K562 (cell line): Measurements from ENCODE around the gene LPIN3. TPM values are rescaled to one million over a fixed set of nuclear protein-coding genes. Genes with fewer than 3 reads are reported as not detected.
A peak's percentile ranks its signal among the peaks of the same experiment; 100 is the strongest.

Experiments used
- CREB1 ChIP-seq, 2 experiments: sonication (generic) in 1 of 2; formaldehyde crosslinking in 1 of 2; IDR thresholded peaks; 2 replicates each; pipeline versions ENCODE4 v1.6.1 to v1.8.0; 2012 to 2022; ENCODE audit warnings: inconsistent platforms in 1 of 2, mild to moderate bottlenecking in 1 of 2, missing genetic modification reagents in 1 of 2, moderate library complexity in 1 of 2
- DMBX1 ChIP-seq: fragments of 250-450 bp; sonication (Bioruptor Pico); IDR thresholded peaks from 2 replicates; pipeline ENCODE4 v1.8.0; 2022; ENCODE audit warnings: inconsistent platforms, mild to moderate bottlenecking, moderate library complexity, borderline replicate concordance
- ELF1 ChIP-seq: fragments of 200-800 bp; sonication (Bioruptor generic); IDR thresholded peaks from 2 replicates; pipeline ENCODE4 v1.6.1; 2016; ENCODE audit warnings: missing genetic modification characterization, missing compliant biosample characterization
- FOSL1 ChIP-seq: fragments of 200-800 bp; sonication (Bioruptor generic); conservative IDR thresholded peaks from 2 replicates; pipeline ENCODE4 v1.6.1; 2016; ENCODE audit warnings: missing genetic modification characterization, missing compliant biosample characterization
- IRF2 ChIP-seq: sonication (generic); formaldehyde crosslinking; IDR thresholded peaks from 2 replicates; pipeline ENCODE4 v1.8.1; 2022; ENCODE audit warnings: mild to moderate bottlenecking, missing genetic modification reagents
- MBD2 ChIP-seq: sonication (generic); IDR thresholded peaks from 2 replicates; pipeline ENCODE4 v1.6.1; 2016; ENCODE audit warnings: low read depth, borderline replicate concordance
- POLR2AphosphoS5 ChIP-seq: IDR thresholded peaks from 2 replicates; pipeline ENCODE4 v1.6.1; 2011; ENCODE audit warnings: mild to moderate bottlenecking, low read depth, low read length, moderate library complexity; ENCODE audit not compliant: control insufficient read depth, insufficient read depth
- RBM25 ChIP-seq: fragments of 200-400 bp; formaldehyde crosslinking; IDR thresholded peaks from 2 replicates; pipeline ENCODE4 v1.6.1; 2018; ENCODE audit warnings: low read length, low read depth, moderate library complexity; ENCODE audit not compliant: severe bottlenecking
- RFX1 ChIP-seq: fragments of 450-650 bp; IDR thresholded peaks from 2 replicates; pipeline ENCODE4 v1.6.1; 2016; ENCODE audit warnings: mild to moderate bottlenecking, moderate library complexity
- SRF ChIP-seq, 2 experiments: fragments of 250-450, 450-650 bp in 1 of 2; sonication (Bioruptor Pico) in 1 of 2; sonication (generic) in 1 of 2; formaldehyde crosslinking; IDR thresholded peaks; 2 replicates each; pipeline versions ENCODE4 v1.5.0 to v1.5.1; 2020 to 2022; ENCODE audit warnings: mild to moderate bottlenecking in 1 of 2, missing genetic modification reagents in 1 of 2
- ZFX ChIP-seq: sonication (generic); formaldehyde crosslinking; IDR thresholded peaks from 2 replicates; pipeline ENCODE4 v1.8.0; 2022; ENCODE audit warnings: mild to moderate bottlenecking, missing genetic modification reagents, moderate library complexity
- ZNF197 ChIP-seq: fragments of 200-800 bp; sonication (Bioruptor generic); IDR thresholded peaks from 2 replicates; pipeline ENCODE4 v1.6.1; 2016; ENCODE audit warnings: low read depth, missing genetic modification characterization, missing compliant biosample characterization
- polyA plus RNA-seq, 8 experiments: library from polyadenylated mRNA; depleted of rRNA in 4 of 8; stranded (reverse) in 5 of 8; unstranded in 3 of 8; fragments of >200 nt; fragmentation: Nextera tagmentation in 2 of 8; fragmentation: Illumina TruSeq in 1 of 8; extraction: Ambion mirVana in 2 of 8; extraction: Trizol in 1 of 8; gene quantifications; 2 replicates each; pipeline versions ENCODE4 v1.2.1 to v1.2.3, GENCODE V29; 2011 to 2014; ENCODE audit warnings: inconsistent platforms in 1 of 8, missing spikeins in 1 of 8
- total RNA-seq, 7 experiments: library from RNA; depleted of rRNA in 6 of 7; stranded (reverse); fragments of >200 nt in 6 of 7; fragmentation: Illumina TruSeq in 2 of 7; extraction: Trizol in 2 of 7; gene quantifications; 2 replicates each; pipeline versions ENCODE4 v1.2.1 to v1.2.3, GENCODE V29; 2011 to 2021; ENCODE audit warnings: low replicate concordance in 1 of 7
- TF ChIP-seq, protein P1 (sequence below), 2 experiments: fragments of 450-650 bp in 1 of 2; sonication (generic) in 1 of 2; formaldehyde crosslinking in 1 of 2; IDR thresholded peaks; 2 replicates each; pipeline versions ENCODE4 v1.7.1 to v1.9.0; 2016 to 2022; ENCODE audit warnings: inconsistent platforms in 1 of 2, mild to moderate bottlenecking in 1 of 2, missing genetic modification reagents in 1 of 2
- TF ChIP-seq, protein P2 (sequence below): fragments of 250-450 bp; sonication (Bioruptor Pico); IDR thresholded peaks from 2 replicates; pipeline ENCODE4 v1.5.0; 2021
- TF ChIP-seq, protein P3 (sequence below): IDR thresholded peaks from 2 replicates; pipeline ENCODE4 v1.6.1; 2014; ENCODE audit warnings: antibody characterized with exemption

The LPIN3 gene
- total and polyA plus RNA-seq, 9 of the 15 experiments (the other 6 are each of a cell fraction or from before 2014, with no cell fraction given), result 2.2 to 10.4 (median 5.9) TPM

DNA sequence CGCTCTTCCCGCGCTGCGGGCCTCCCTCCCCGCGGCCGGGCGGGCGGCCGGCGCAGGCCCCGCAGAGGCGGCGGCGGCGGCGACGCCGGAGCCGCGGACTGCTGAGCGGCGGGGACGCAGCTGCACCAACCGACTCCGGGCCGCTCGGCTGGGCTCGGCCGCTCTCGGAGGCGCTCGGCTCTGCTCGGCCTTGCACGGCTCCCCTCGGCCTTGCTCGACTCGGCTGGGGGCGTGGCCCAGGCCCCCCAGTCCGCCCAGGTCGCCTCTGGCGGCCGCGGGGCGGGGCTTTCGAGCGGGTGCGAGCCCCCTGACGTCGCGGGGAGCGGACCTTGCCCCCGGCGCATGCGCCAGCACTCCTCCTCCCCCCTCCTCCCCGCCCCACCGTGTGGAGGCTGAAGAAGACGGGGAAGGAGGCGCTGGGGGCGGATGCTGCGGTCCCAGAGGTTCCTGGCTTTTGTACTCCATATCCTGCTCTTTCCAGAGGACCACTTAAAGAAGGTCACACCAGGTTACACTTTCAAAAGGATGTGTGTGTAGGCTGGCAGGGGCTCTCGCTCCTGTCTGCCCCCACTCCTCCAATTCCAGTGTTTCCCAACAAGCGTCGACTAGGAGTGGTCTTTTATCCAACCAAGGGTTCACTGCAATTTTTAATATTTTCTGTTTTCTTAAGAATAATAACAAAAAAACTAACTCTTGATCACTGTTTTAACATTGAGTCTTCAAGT, 22.9 kb upstream of the LPIN3 start, which contains the start of gene ZHX3 (continued):
- TF ChIP-seq ELF1 (tag) (no peak), ZNF197 (no peak), RFX1 (no peak), RBM25 (no peak), CREB1 (IDR thresholded peaks at IDR 0.05) (no peak), CREB1 (CRISPR knock-in tag; IDR thresholded peaks at IDR 0.05) (peak; percentile 48), IRF2 (CRISPR knock-in tag) (no peak), SRF (CRISPR knock-in tag; IDR thresholded peaks at IDR 0.05) (no peak), POLR2AphosphoS5 (no peak), DMBX1 (CRISPR knock-in tag) (no peak), FOSL1 (tag) (no peak), ZFX (no peak), MBD2 (no peak; the same call in 1 of the 2 replicates)
- TF ChIP-seq, protein P1, sequence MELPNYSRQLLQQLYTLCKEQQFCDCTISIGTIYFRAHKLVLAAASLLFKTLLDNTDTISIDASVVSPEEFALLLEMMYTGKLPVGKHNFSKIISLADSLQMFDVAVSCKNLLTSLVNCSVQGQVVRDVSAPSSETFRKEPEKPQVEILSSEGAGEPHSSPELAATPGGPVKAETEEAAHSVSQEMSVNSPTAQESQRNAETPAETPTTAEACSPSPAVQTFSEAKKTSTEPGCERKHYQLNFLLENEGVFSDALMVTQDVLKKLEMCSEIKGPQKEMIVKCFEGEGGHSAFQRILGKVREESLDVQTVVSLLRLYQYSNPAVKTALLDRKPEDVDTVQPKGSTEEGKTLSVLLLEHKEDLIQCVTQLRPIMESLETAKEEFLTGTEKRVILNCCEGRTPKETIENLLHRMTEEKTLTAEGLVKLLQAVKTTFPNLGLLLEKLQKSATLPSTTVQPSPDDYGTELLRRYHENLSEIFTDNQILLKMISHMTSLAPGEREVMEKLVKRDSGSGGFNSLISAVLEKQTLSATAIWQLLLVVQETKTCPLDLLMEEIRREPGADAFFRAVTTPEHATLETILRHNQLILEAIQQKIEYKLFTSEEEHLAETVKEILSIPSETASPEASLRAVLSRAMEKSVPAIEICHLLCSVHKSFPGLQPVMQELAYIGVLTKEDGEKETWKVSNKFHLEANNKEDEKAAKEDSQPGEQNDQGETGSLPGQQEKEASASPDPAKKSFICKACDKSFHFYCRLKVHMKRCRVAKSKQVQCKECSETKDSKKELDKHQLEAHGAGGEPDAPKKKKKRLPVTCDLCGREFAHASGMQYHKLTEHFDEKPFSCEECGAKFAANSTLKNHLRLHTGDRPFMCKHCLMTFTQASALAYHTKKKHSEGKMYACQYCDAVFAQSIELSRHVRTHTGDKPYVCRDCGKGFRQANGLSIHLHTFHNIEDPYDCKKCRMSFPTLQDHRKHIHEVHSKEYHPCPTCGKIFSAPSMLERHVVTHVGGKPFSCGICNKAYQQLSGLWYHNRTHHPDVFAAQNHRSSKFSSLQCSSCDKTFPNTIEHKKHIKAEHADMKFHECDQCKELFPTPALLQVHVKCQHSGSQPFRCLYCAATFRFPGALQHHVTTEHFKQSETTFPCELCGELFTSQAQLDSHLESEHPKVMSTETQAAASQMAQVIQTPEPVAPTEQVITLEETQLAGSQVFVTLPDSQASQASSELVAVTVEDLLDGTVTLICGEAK (IDR thresholded peaks at IDR 0.05), result no peak
- TF ChIP-seq, protein P1 (CRISPR knock-in tag; IDR thresholded peaks at IDR 0.05), result no peak
- TF ChIP-seq, protein P2, sequence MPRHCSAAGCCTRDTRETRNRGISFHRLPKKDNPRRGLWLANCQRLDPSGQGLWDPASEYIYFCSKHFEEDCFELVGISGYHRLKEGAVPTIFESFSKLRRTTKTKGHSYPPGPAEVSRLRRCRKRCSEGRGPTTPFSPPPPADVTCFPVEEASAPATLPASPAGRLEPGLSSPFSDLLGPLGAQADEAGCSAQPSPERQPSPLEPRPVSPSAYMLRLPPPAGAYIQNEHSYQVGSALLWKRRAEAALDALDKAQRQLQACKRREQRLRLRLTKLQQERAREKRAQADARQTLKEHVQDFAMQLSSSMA (CRISPR knock-in tag), result no peak
- TF ChIP-seq, protein P3, sequence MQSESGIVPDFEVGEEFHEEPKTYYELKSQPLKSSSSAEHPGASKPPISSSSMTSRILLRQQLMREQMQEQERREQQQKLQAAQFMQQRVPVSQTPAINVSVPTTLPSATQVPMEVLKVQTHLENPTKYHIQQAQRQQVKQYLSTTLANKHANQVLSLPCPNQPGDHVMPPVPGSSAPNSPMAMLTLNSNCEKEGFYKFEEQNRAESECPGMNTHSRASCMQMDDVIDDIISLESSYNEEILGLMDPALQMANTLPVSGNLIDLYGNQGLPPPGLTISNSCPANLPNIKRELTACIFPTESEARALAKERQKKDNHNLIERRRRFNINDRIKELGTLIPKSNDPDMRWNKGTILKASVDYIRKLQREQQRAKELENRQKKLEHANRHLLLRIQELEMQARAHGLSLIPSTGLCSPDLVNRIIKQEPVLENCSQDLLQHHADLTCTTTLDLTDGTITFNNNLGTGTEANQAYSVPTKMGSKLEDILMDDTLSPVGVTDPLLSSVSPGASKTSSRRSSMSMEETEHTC, result no peak
